Measurements from ENCODE around the gene CDKN1A.

The CDKN1A gene

GRCh38 chr6:36691011-36691410, 12.5 kb downstream of the CDKN1A start:
- H3K4me3 ChIP-seq (ENCODE audit: low read length) = no peak overlapping the region
- no peak for TF ChIP-seq ZNF274 (IDR thresholded peaks at IDR 0.05; ENCODE audit: low read depth, low read length)

- no peak for TF ChIP-seq ZNF274 (IDR thresholded peaks at IDR 0.05; ENCODE audit: low read depth, low read length)
- H3K4me3 ChIP-seq (ENCODE audit: low read length) = no peak overlapping the region
These were observed 13.1 kb downstream of the CDKN1A start for GRCh38 chr6:36691612-36692011.

GRCh38 chr6:36692220-36692619, 13.7 kb downstream of the CDKN1A start:
- H3K4me3 ChIP-seq (ENCODE audit: low read length) = no peak overlapping the region
- TF ChIP-seq ZNF274 (IDR thresholded peaks at IDR 0.05; ENCODE audit: low read depth, low read length) = no peak

GRCh38 chr6:36692861-36693702, 14.6 kb downstream of the CDKN1A start:
- H3K4me3 ChIP-seq (ENCODE audit: low read length) = no peak overlapping the region
- TF ChIP-seq ZNF274 (IDR thresholded peaks at IDR 0.05; ENCODE audit: low read depth, low read length) = no peak

GRCh38 chr6:36694616-36695015, 16.1 kb downstream of the CDKN1A start:
- H3K4me3 ChIP-seq (ENCODE audit: low read length) = no peak overlapping the region
- no peak for TF ChIP-seq ZNF274 (IDR thresholded peaks at IDR 0.05; ENCODE audit: low read depth, low read length)

- H3K4me3 ChIP-seq (ENCODE audit: low read length) = no peak overlapping the region
- TF ChIP-seq ZNF274 (IDR thresholded peaks at IDR 0.05; ENCODE audit: low read depth, low read length) = no peak
These were observed 16.9 kb downstream of the CDKN1A start for GRCh38 chr6:36695414-36695813.

- TF ChIP-seq ZNF274 (IDR thresholded peaks at IDR 0.05; ENCODE audit: low read depth, low read length) = no peak
- no peak within 1 kb of the TSS for H3K4me3 ChIP-seq (ENCODE audit: low read length)
These were observed 19.0 kb downstream of the CDKN1A start, which contains the start of gene RAB44 for GRCh38 chr6:36697481-36697903. RAB44 (plus strand) TSS chr6:36697826; CDS start chr6:36704236, 6,410 bp downstream.

GRCh38 chr6:36698196-36698595, 19.7 kb downstream of the CDKN1A start:
- no peak overlapping the region for H3K4me3 ChIP-seq (ENCODE audit: low read length)
- TF ChIP-seq ZNF274 (IDR thresholded peaks at IDR 0.05; ENCODE audit: low read depth, low read length) = no peak

- no peak for TF ChIP-seq ZNF274 (IDR thresholded peaks at IDR 0.05; ENCODE audit: low read depth, low read length)
These were observed 20.4 kb downstream of the CDKN1A start for GRCh38 chr6:36698871-36699271.

GRCh38 chr6:36699348-36699747, 20.8 kb downstream of the CDKN1A start:
- no peak for TF ChIP-seq ZNF274 (IDR thresholded peaks at IDR 0.05; ENCODE audit: low read depth, low read length)
- H3K4me3 ChIP-seq (ENCODE audit: low read length) = no peak overlapping the region

More at GRCh38 chr6:36698871-36699271, 20.4 kb downstream of the CDKN1A start:
- H3K4me3 ChIP-seq (ENCODE audit: low read length) = no peak overlapping the region

- H3K4me3 ChIP-seq (ENCODE audit: low read length) = no peak overlapping the region
- no peak for TF ChIP-seq ZNF274 (IDR thresholded peaks at IDR 0.05; ENCODE audit: low read depth, low read length)
These were observed 21.7 kb downstream of the CDKN1A start for GRCh38 chr6:36700071-36700812.

- no peak overlapping the region for H3K4me3 ChIP-seq (ENCODE audit: low read length)
- no peak for TF ChIP-seq ZNF274 (IDR thresholded peaks at IDR 0.05; ENCODE audit: low read depth, low read length)
These were observed 22.3 kb downstream of the CDKN1A start for GRCh38 chr6:36700831-36701230.

GRCh38 chr6:36701401-36701991, 23.0 kb downstream of the CDKN1A start:
- H3K4me3 ChIP-seq (ENCODE audit: low read length) = no peak overlapping the region
- no peak for TF ChIP-seq ZNF274 (IDR thresholded peaks at IDR 0.05; ENCODE audit: low read depth, low read length)

- no peak for TF ChIP-seq ZNF274 (IDR thresholded peaks at IDR 0.05; ENCODE audit: low read depth, low read length)
- no peak overlapping the region for H3K4me3 ChIP-seq (ENCODE audit: low read length)
These were observed 24.1 kb downstream of the CDKN1A start for GRCh38 chr6:36702656-36703055.
